ENCODE results near the gene NDE1. TPM values are rescaled to one million over a fixed set of nuclear protein-coding genes. Genes with fewer than 3 reads are reported as not detected.
A peak's percentile ranks its signal among the peaks of the same experiment; 100 is the strongest.

NDE1 gene
- total RNA-seq, 1 donor from 2014 or later, result 3.4 TPM

- ATAC-seq (no peak), DNase-seq (ENCODE audit: low spot score) (no peak)
These were observed 109.0 kb downstream of the NDE1 start for GRCh38 chr16:15759070-15759469.

GRCh38 chr16:15760129-15760528 is 110.1 kb downstream of the NDE1 start:
- ATAC-seq (no peak), DNase-seq (ENCODE audit: low spot score) (no peak)

GRCh38 chr16:15764112-15764511 is 114.1 kb downstream of the NDE1 start:
- no peak for DNase-seq (ENCODE audit: low spot score)

GRCh38 chr16:15765116-15765515 is 115.1 kb downstream of the NDE1 start:
- ATAC-seq (no peak), DNase-seq (ENCODE audit: low spot score) (no peak)

More at GRCh38 chr16:15764112-15764511, 114.1 kb downstream of the NDE1 start:
- no peak for ATAC-seq

GRCh38 chr16:15765880-15766279 is 115.8 kb downstream of the NDE1 start:
- DNase-seq (ENCODE audit: low spot score) (no peak), ATAC-seq (peak; percentile 98)

GRCh38 chr16:15766918-15767317 is 116.9 kb downstream of the NDE1 start:
- ATAC-seq (no peak), DNase-seq (ENCODE audit: low spot score) (no peak)

GRCh38 chr16:15768201-15768600 is 118.2 kb downstream of the NDE1 start:
- no peak for DNase-seq (ENCODE audit: low spot score)
- no peak for ATAC-seq

- no peak for ATAC-seq
These were observed 119.2 kb downstream of the NDE1 start for GRCh38 chr16:15769239-15769638.

GRCh38 chr16:15770107-15770506 is 120.1 kb downstream of the NDE1 start:
- DNase-seq (ENCODE audit: low spot score) (no peak), ATAC-seq (peak; percentile 28)

More at GRCh38 chr16:15769239-15769638, 119.2 kb downstream of the NDE1 start:
- DNase-seq (ENCODE audit: low spot score), result no peak

- ATAC-seq, result no peak
- no peak for DNase-seq (ENCODE audit: low spot score)
These were observed 120.5 kb downstream of the NDE1 start for GRCh38 chr16:15770512-15770911.

- no peak for ATAC-seq
- DNase-seq (ENCODE audit: low spot score), result no peak
These were observed 121.6 kb downstream of the NDE1 start for GRCh38 chr16:15771694-15772093.

GRCh38 chr16:15772579-15773293 is 122.7 kb downstream of the NDE1 start:
- no peak for DNase-seq (ENCODE audit: low spot score)
- ATAC-seq, result no peak

- no peak for ATAC-seq
- no peak for DNase-seq (ENCODE audit: low spot score)
These were observed 123.9 kb downstream of the NDE1 start for GRCh38 chr16:15773968-15774367.

- no peak for DNase-seq (ENCODE audit: low spot score)
- ATAC-seq, result no peak
These were observed 125.2 kb downstream of the NDE1 start for GRCh38 chr16:15775209-15775608.

GRCh38 chr16:15775663-15776304 is 125.7 kb downstream of the NDE1 start:
- DNase-seq (ENCODE audit: low spot score), result no peak
- no peak for ATAC-seq

Other genes with a start within 250 kb of the NDE1 start
- 12.2 TPM for gene BMERB1, start 215.7 kb upstream of the NDE1 start, total RNA-seq
- gene MARF1, start 7.1 kb upstream of the NDE1 start, total RNA-seq, result 31.8 TPM
- 2.7 TPM for gene MYH11, start 206.8 kb downstream of the NDE1 start, total RNA-seq
- 12.2 TPM for gene CEP20, start 238.4 kb downstream of the NDE1 start, total RNA-seq